Coronary artery (tissue), 2 donors: Measurements from ENCODE around the gene MTF2.
A peak's percentile ranks its signal among the peaks of the same experiment; 100 is the strongest.

Experiments
- DNase-seq: peaks from one replicate; pipeline ENCODE4 v3.0.0-alpha.2; 2017; ENCODE audit warnings: low spot score
- H3K27ac ChIP-seq, 2 donors: fragments of 200-600 bp; sonication (generic); one replicate each; pipeline ENCODE4 v1.5.1; 2016 to 2019
- H3K4me3 ChIP-seq: fragments of 200-600 bp; sonication (generic); 2 replicates; pipeline ENCODE4 v1.5.1; 2016; ENCODE audit warnings: mild to moderate bottlenecking, moderate library complexity
- TF ChIP-seq, protein P1 (sequence below): fragments of 200-600 bp; sonication (generic); IDR thresholded peaks from one replicate; pipeline ENCODE4 v1.5.1; 2019; ENCODE audit warnings: antibody characterized with exemption

MTF2 gene

DNA sequence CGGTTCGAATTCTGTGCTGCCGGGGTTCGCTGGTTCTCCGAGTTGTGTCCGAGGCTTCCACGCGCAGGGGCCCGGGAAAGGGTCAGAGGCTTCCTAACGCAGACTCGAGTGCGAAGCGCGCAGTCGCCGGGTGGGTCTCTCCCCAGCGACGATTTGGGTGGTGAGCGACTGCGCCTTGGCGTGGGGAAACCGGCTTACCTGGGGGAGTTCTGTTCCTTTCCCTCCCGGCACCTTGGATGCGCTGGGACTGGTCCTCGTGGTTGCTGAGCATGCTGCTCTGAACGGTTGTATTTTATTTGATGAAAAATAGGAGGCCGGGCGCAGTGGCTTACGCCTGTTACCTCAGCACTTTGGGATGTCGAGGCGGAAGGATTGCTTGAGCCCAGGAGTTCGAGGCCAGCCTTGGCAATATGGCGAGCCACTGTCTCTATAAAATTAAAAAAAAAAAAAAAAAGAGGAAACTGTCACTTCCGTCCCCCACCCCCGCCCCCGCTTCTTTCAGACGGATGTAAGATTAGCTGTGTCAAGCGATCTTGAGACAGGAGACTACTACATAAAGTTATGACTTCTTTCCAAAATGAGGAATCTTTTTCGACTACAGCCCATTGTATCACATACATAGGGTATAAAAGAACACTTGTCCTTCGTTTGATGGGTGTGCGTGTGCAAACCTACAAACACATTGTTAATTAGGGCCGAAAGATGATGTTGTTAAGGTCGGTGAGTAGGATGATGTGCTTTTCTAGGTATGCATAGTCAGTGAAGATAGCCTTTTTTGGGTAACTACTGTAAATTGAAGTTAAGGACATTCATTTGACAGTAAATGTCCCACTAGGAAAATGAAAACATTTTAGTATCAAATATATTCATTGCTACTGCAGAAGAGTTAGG is 101.9 kb downstream of the MTF2 start, which contains the start of gene CCDC18:
CCDC18 (plus strand) TSS at position 2 of the 891 bp plus-strand sequence. CDS start 2,638 bp downstream, outside the sequence.
- TF ChIP-seq, protein P1, sequence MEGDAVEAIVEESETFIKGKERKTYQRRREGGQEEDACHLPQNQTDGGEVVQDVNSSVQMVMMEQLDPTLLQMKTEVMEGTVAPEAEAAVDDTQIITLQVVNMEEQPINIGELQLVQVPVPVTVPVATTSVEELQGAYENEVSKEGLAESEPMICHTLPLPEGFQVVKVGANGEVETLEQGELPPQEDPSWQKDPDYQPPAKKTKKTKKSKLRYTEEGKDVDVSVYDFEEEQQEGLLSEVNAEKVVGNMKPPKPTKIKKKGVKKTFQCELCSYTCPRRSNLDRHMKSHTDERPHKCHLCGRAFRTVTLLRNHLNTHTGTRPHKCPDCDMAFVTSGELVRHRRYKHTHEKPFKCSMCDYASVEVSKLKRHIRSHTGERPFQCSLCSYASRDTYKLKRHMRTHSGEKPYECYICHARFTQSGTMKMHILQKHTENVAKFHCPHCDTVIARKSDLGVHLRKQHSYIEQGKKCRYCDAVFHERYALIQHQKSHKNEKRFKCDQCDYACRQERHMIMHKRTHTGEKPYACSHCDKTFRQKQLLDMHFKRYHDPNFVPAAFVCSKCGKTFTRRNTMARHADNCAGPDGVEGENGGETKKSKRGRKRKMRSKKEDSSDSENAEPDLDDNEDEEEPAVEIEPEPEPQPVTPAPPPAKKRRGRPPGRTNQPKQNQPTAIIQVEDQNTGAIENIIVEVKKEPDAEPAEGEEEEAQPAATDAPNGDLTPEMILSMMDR = no peak
- peak within 1 kb of the TSS; percentile 98 to 100 for H3K27ac ChIP-seq
- DNase-seq = no peak
- peak within 1 kb of the TSS; percentile 98 for H3K4me3 ChIP-seq

DNA sequence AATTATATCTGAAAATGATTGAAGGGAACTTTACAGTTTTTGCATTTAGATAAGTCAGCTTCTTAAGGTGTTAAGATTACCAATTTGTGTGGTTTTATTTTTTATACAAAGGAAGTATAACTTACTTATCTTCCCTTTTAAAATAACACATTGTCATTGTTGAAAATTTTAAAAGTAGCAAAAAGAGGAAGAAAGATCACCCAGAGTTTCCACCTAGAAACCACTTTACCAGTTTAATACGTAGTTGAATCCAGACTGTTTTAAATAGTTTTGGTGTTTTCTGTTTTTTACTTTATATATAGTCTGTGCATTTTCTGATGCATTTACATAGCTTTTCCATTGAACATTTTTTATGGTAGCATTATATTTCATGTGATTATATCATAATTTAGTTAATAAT is 107.6 kb downstream of the MTF2 start:
- TF ChIP-seq, protein P1 = no peak
- DNase-seq = no peak
- Histone ChIP-seq H3K27ac (no peak overlapping the region), H3K4me3 (no peak overlapping the region)
